GM19240 (cell line): ENCODE measurements around the gene OR52M1.
"Not testable (repeated sequence)": the region's sequence is repeated elsewhere in the genome, so short reads cannot be mapped to it uniquely, and the experiment has no call there.

Experiments
- DNase-seq: peaks from one replicate; pipeline ENCODE4 v3.0.0; 2011; ENCODE audit warnings: low spot score; ENCODE audit not compliant: insufficient read length

The OR52M1 gene, protein sequence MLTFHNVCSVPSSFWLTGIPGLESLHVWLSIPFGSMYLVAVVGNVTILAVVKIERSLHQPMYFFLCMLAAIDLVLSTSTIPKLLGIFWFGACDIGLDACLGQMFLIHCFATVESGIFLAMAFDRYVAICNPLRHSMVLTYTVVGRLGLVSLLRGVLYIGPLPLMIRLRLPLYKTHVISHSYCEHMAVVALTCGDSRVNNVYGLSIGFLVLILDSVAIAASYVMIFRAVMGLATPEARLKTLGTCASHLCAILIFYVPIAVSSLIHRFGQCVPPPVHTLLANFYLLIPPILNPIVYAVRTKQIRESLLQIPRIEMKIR

GRCh38 chr11:4544891-4545290 is at the start of gene OR52M1:
Gene OR52M1 (plus strand): TSS chr11:4545191. CDS start chr11:4545191, 0 bp downstream.
- DNase-seq = no peak

GRCh38 chr11:4495487-4495886 is 49.5 kb upstream of the OR52M1 start:
- DNase-seq = no peak

GRCh38 chr11:4495986-4496385 is 49.0 kb upstream of the OR52M1 start:
- no peak for DNase-seq

- no peak for DNase-seq
These were observed 48.3 kb upstream of the OR52M1 start for GRCh38 chr11:4496557-4497248.

DNA sequence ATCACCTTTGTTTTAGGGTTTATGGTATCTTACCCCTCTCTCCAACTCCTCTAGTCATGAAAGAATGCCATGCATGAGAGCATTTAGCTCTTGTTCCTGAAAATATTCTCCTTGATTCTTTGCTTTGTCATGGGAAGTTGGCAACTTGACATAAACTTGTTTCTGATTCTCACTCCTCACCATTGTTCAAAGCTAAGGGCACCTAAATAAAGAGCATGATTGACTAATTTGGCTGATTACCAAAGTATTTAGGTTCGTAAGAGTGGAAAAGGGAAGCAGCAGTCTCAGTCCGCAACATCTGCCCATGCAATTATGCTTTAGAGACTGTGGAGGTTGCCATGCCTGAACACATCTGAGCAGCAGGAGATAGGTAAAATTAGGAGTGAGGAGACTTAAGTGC is 36.1 kb upstream of the OR52M1 start:
- no peak for DNase-seq

GRCh38 chr11:4511282-4512245 is 33.4 kb upstream of the OR52M1 start:
- no peak for DNase-seq

DNA sequence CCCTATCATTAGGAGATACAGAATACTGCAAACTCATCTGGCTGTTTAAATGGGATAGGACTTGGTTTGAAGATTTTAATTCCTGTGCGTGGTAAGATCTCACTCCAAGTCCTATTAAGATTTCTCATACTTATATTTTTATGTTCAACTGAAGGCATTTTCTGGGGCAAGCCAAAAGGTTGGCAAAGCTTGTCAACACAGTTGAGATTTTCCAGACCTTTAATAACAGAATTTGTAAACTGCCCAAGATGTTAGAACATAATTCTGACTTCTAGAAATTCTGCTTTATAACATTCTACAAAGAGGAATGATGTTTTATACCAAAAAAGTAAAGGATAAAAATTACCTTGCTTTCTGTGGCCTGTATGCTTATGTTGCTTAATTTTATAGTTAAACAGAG is 30.8 kb upstream of the OR52M1 start:
- no peak for DNase-seq

- DNase-seq = no peak
These were observed 22.7 kb upstream of the OR52M1 start for GRCh38 chr11:4522339-4522738.

DNA sequence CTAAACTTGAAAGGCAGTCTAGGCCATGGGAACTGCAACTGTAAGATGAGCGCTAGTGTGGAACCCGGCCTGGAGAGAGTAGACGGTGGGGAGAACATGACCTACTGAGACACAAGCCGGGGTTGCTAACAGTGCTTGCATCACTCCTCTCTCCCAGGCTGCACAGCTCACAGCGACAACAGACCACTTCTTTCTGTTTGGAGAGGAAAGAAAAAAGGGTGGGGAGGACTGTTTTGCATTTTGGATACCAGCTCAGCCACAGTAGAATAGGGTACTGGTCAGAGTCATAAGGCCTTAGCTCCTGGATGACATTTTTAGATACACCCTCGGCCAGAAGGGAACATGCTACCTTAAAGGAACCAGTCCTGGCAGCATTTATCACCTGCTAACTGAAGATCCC is 22.2 kb upstream of the OR52M1 start:
- no peak for DNase-seq

DNA sequence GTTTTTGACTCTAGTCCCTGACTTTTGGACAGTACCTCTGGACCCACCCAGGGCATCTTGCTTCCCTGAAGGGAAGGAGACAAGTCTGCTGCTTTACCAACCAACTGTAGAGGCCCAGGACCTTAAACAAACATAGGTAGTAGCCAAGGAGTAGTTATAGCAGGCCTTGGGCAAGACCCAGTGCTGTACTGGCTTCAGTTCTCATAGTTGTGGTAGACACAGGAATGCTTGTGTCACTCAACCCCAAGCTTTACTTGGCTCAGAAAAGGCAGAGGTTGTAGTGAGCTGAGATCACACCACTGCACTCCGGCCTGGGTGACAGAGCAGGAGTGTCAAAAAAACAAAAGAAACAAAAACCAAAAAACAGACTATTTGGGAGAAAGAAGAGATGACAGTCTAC is 21.3 kb upstream of the OR52M1 start:
- DNase-seq = no peak

DNA sequence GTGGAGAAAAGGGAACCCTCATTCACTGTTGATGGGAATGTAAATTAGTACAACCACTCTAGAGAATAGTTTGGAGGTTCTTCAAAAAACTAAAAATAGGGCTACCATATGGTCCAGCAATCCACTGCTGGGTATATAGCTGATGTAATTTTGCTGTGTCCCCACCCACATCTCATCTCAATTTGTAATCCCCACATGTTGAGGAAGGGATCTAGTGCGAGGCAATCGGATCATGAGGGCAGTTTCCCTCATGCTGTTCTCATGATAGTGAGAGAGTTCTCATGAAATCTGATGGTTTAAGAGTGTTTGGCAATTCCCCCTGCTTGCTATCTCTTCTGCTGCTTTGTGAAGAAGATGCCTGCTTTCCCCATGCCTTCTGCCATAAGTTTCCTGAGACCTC is 17.1 kb upstream of the OR52M1 start:
- no peak for DNase-seq

DNA sequence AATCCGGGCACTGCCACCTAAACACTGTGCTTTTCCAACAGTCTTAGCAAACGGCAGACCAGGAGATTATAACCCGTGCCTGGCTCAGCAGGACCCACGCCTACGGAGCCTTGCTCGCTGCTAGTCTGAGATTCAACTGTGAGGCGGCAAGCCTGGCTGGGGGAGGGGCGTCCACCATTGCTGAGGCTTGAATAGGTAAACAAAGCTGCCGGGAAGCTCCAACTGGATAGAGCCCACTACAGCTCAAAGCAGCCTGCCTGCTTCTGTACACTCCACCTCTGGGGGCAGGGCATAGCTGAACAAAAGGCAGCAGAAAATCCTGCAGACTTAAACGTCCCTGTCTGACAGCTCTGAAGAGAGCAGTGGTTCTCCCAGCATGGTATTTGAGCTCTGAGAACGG is 13.3 kb upstream of the OR52M1 start:
- not testable (repeated sequence) for DNase-seq

- peak; percentile 19 for DNase-seq
These were observed 5.3 kb upstream of the OR52M1 start for GRCh38 chr11:4539603-4540219.

DNA sequence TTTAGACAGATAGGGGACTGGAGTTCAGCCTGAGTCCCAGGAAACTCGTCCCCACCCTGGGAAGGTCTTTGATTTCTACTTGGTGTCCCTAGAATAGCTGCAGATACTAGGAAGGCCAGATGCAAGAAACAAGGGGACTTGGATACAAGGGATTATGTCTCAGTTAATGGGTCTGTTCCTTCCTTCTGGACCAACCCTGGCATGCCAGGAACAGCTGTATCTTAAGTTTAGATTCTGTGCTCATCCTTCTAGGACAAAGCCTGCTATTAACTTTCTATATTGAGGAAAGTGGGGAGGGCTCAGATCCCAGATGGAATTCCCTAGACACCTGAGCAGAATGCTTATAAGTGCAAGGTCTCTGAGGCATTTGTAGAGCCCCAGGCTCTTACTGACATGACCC is 3.9 kb upstream of the OR52M1 start:
- DNase-seq = no peak

GRCh38 chr11:4543561-4543960 is 1.4 kb upstream of the OR52M1 start:
- DNase-seq = no peak

DNA sequence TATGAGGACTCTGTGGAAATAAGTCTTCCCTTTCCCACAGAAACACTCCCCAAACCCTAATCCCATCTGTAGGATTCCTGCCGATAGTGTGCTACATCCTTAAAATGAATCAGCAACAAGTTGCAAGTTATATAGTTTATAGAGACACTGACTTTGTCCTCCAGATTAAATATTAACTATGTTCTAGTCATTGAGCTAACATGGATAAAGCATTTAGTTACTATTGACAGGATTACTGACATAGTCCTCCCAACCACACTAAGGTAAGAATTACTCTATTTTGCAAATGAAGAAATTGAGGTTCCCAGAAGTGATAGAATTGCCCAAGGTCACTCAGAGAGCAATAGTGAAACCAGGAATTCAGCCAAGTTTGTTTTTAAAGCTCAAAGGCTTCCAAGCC is 1.9 kb downstream of the OR52M1 start:
- no peak for DNase-seq

DNA sequence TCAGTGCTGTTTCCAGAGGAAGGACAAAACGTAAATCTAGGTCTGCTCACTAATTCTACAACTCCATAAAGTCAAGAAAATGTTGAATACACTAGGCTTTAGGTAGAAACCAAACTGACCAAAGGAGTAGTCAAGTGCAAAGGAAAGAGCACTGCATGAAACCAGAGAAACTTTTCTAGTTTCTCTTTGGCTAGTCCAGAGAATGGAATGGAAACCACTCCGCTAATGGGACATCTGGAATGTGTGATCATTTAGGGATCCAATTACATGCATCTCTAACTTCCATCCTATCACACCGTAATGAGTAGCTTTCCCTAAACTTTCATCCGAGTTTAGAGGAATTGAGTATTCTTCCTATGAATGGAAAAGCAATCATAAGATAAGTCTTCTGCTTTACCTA is 2.4 kb downstream of the OR52M1 start:
- no peak for DNase-seq

GRCh38 chr11:4551346-4551979 is 6.5 kb downstream of the OR52M1 start:
- no peak for DNase-seq

GRCh38 chr11:4559527-4560440 is 14.8 kb downstream of the OR52M1 start:
- no peak for DNase-seq

- DNase-seq = no peak
These were observed 15.5 kb downstream of the OR52M1 start for GRCh38 chr11:4560467-4560866.
